GM12878 (cell line): ENCODE measurements around the gene WDR48. TPM values are rescaled to one million over a fixed set of nuclear protein-coding genes. Genes with fewer than 3 reads are reported as not detected.

ENCODE experiments used
- ATAC-seq: fragments of 200-7000 bp; cut with Tn5 transposase; 3 replicates; pipeline ENCODE4 v1.9.1; 2020; ENCODE audit warnings: mild to moderate bottlenecking, moderate library complexity
- BruUV-seq: library from RNA; stranded (reverse); fragments of 400-500 nt; replicated peaks from 2 replicates; lab custom pipeline; 2021; lab: Mats Ljungman, UMichigan
- CTCF ChIA-PET: fragments of 300-600 bp; sonication (Branson Sonifier 250); formaldehyde crosslinking; extraction: SDS; loops from one replicate; lab custom pipeline; 2021; ENCODE audit warnings: inconsistent platforms; lab: Yijun Ruan, JAX
- POLR2A ChIA-PET: fragments of 350-600 bp; formaldehyde crosslinking; extraction: SDS; loops from one replicate; lab custom pipeline; 2021; ENCODE audit warnings: inconsistent platforms; lab: Charles Lee
- RAD21 ChIA-PET: fragments of 300-600 bp; sonication (Branson Sonifier 250); formaldehyde crosslinking; loops from one replicate; lab custom pipeline; 2023; ENCODE audit warnings: antibody characterized with exemption; ENCODE audit not compliant: unreplicated experiment; lab: Charles Lee
- SMC1A ChIA-PET: fragments of 300-600 bp; sonication (Branson Sonifier 250); formaldehyde crosslinking; loops from one replicate; lab custom pipeline; 2023; ENCODE audit not compliant: unreplicated experiment, uncharacterized antibody; lab: Charles Lee
- DNase-seq: peaks from one replicate; pipeline ENCODE4 v3.0.0-alpha.2; 2011; ENCODE audit warnings: low read depth, low spot score
- FAIRE-seq: peaks from 3 replicates; lab custom pipeline; 2011; peaks lifted over from hg19 to GRCh38; lab: Jason Lieb, UNC
- H2AFZ ChIP-seq: 2 replicates; pipeline ENCODE4 v1.6.0; 2011; ENCODE audit warnings: low read depth, low read length, control low read depth; ENCODE audit not compliant: control insufficient read depth
- H3K27ac ChIP-seq: 2 replicates; pipeline ENCODE4 v1.5.1; 2011; ENCODE audit warnings: control low read depth; ENCODE audit not compliant: control insufficient read depth, insufficient read depth
- H3K27me3 ChIP-seq, 2 experiments: replicated peaks in 1 of 2; 2 replicates each; pipeline versions ENCODE4 v1.6.0 to v1.6.1; 2011; ENCODE audit warnings: low read length in 1 of 2; ENCODE audit not compliant: control insufficient read depth in 2 of 2, insufficient read depth in 2 of 2
- H3K36me3 ChIP-seq, 2 experiments: 2 replicates each; pipeline ENCODE4 v1.5.1; 2011; ENCODE audit warnings: low read length in 1 of 2; ENCODE audit not compliant: control insufficient read depth in 2 of 2, insufficient read depth in 2 of 2
- H3K4me1 ChIP-seq: 2 replicates; pipeline ENCODE4 v1.6.1; 2011; ENCODE audit warnings: mild to moderate bottlenecking, low read length, moderate library complexity, mixed read lengths; ENCODE audit not compliant: control insufficient read depth, insufficient read depth
- H3K4me2 ChIP-seq: 2 replicates; pipeline ENCODE4 v1.6.0; 2011; ENCODE audit warnings: control low read depth; ENCODE audit not compliant: control insufficient read depth, insufficient read depth
- H3K4me3 ChIP-seq: fragments of 200-600 bp; sonication (generic); 2 replicates; pipeline ENCODE4 v1.5.1; 2016
- H3K79me2 ChIP-seq: 2 replicates; pipeline ENCODE4 v1.6.0; 2011; ENCODE audit warnings: low read length; ENCODE audit not compliant: control insufficient read depth, insufficient read depth
- H3K9ac ChIP-seq: 2 replicates; pipeline ENCODE4 v1.8.0; 2011; ENCODE audit warnings: low read length, control low read depth, mixed read lengths; ENCODE audit not compliant: control insufficient read depth, insufficient read depth
- H3K9me3 ChIP-seq: replicated peaks from 3 replicates; pipeline ENCODE4 v1.5.1; 2011; ENCODE audit warnings: mild to moderate bottlenecking, low read length; ENCODE audit not compliant: control insufficient read depth, insufficient read depth
- H4K20me1 ChIP-seq: 2 replicates; pipeline ENCODE4 v1.6.0; 2011; ENCODE audit not compliant: control insufficient read depth, insufficient read depth
- CTCF ChIP-seq, 3 experiments: IDR thresholded peaks in 2 of 3; conservative IDR thresholded peaks in 1 of 3; 2 replicates each; pipeline ENCODE4 v1.5.1; 2011; ENCODE audit warnings: low read depth in 3 of 3, low read length in 3 of 3, mild to moderate bottlenecking in 3 of 3, control low read depth in 2 of 3, moderate library complexity in 2 of 3, inconsistent platforms in 1 of 3, mixed read lengths in 1 of 3; ENCODE audit not compliant: control insufficient read depth in 2 of 3, insufficient read depth in 1 of 3; ENCODE audit errors: extremely low read depth in 1 of 3
- NR2C2 ChIP-seq: IDR thresholded peaks from 2 replicates; pipeline ENCODE4 v1.6.1; 2011; ENCODE audit warnings: borderline replicate concordance, low read depth; ENCODE audit not compliant: control insufficient read depth, insufficient read length
- SIN3A ChIP-seq: IDR thresholded peaks from 2 replicates; pipeline ENCODE4 v1.6.1; 2012; ENCODE audit warnings: low read depth, low read length, improper control_type of control experiment
- SREBF1 ChIP-seq: IDR thresholded peaks from 2 replicates; pipeline ENCODE4 v1.6.1; 2012; ENCODE audit warnings: mild to moderate bottlenecking, low read length
- WGBS: methylation state at CpG from one replicate; pipeline ENCODE4 v1.1.6; 2016; ENCODE audit warnings: low lambda C conversion rate; ENCODE audit not compliant: insufficient replicate concordance, insufficient coverage; ENCODE audit errors: missing lambda C conversion rate; 5-methylcytosine and 5-hydroxymethylcytosine counted together
- in situ Hi-C: fragments of 300-500 bp; cut with MboI; formaldehyde crosslinking; loops from 9 replicates; pipeline ENCODE4 v1.14.3; 2018; ENCODE audit warnings: mixed read lengths
- intact Hi-C: fragments of 100-400 bp; cut with micrococcal nuclease; formaldehyde crosslinking; loops from one replicate; pipeline ENCODE4 v1.14.2; 2022; ENCODE audit not compliant: unreplicated experiment
- polyA plus RNA-seq, 11 experiments: library from polyadenylated mRNA; depleted of rRNA in 4 of 11; unstranded in 6 of 11; stranded (reverse) in 5 of 11; fragments of >200 nt; fragmentation: Nextera tagmentation in 4 of 11; fragmentation: Illumina TruSeq in 1 of 11; extraction: Ambion mirVana in 4 of 11; extraction: Trizol in 1 of 11; gene quantifications; 1 replicate in 1 of 11; 2 replicates in 10 of 11; pipeline versions ENCODE4 v1.2.1 to v1.2.3, GENCODE V29; 2011 to 2016; ENCODE audit warnings: inconsistent platforms in 2 of 11, missing spikeins in 2 of 11, low read depth in 1 of 11
- total RNA-seq, 4 experiments: library from RNA; depleted of rRNA in 3 of 4; stranded (reverse); fragments of >200 nt in 3 of 4; fragmentation: Illumina TruSeq in 1 of 4; extraction: Trizol in 1 of 4; gene quantifications; 2 replicates each; pipeline versions ENCODE4 v1.2.1 to v1.2.3, GENCODE V29; 2013 to 2021

Gene WDR48
- total and polyA plus RNA-seq, 10 of the 15 experiments (the other 5 are each of a cell fraction or from before 2014, with no cell fraction given) = 16.8 to 43.8 (median 29.0) TPM

DNA sequence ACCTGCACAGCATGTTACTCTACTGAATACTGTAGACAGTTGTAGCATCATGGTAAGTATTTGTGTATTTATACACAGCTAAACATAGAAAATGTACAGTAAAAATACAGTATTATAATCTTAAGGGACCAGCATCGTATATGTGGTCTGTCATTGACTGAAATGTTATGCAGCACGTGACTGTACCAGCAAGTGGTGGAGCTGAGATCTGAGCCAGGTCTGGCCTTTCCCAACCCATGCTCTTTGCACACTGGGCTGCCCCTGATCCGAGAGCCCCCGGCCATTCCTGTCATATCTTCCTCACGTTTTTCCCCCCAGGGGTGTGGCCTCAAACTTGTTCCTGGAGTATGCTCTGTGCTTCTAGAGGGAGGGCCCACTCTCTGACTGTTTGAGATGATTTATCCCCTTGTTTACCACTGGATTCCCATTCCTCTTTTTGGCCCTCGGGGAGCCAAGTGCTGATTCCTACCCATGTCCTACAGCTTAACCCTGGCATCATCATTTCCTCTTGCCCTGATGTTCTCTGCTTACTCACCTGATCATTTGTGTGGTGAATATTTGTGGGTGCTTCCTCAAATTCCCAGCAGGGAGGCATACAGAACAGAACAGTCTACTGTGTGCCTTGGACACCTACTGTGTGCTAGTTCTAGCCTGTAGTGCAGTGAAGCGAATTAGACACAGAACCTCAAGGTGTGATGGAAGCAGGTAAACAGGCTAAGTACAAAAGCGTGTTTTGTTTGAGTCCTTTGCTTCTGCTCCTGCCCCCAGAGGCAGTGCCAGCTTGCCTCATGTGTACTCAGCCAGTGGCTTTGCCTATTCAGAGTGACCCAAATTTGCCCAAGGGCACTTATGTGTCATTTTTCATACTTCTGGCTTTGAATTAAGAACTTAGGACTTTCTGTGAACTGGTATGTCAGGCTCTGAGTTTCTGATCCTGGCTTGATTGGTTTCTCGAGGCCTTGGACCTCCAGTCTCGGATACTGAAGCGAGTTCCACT, 80.6 kb downstream of the WDR48 start:
- no peak for FAIRE-seq
- no peaks in the 10 kb centered on the region for H3K27me3 ChIP-seq
- BruUV-seq = no TSS peak
- H4K20me1 ChIP-seq = no peaks in the 10 kb centered on the region
- in situ Hi-C loops = no loop called here
- H3K4me3 ChIP-seq = no peak overlapping the region
- ChIA-PET RAD21 (no interaction called here), CTCF (no interaction called here), POLR2A (no interaction called here), SMC1A (interaction anchor here (0.8 kb wide), 1 partner anchor 27 kb away, joined by 3 read pairs; no protein-coding TSS in a partner anchor)
- no peak overlapping the region for H2AFZ ChIP-seq
- ATAC-seq = no peak
- WGBS = 77% methylated on average over 11 of the region's 11 CpGs
- DNase-seq = no peak
- no peak overlapping the region for H3K27ac ChIP-seq
- peaks cover 4% of the 10 kb centered on the region for H3K4me1 ChIP-seq
- TF ChIP-seq SIN3A (no peak), NR2C2 (no peak), CTCF (IDR thresholded peaks at IDR 0.05 in 2 of 3, conservative IDR thresholded peaks at IDR 0.05 in 1 of 3; ENCODE audit: control insufficient read depth in 2 of 3, extremely low read depth in 1 of 3, insufficient read depth in 1 of 3, low read depth in 3 of 3, low read length in 3 of 3) (no peak), SREBF1 (no peak)
- no peaks in the 10 kb centered on the region for H3K79me2 ChIP-seq
- no peaks in the 10 kb centered on the region for H3K9me3 ChIP-seq
- no peaks in the 10 kb centered on the region; a peak in 1 of 4 replicates for H3K36me3 ChIP-seq
- H3K9ac ChIP-seq = no peak overlapping the region
- H3K4me2 ChIP-seq = no peak overlapping the region
- intact Hi-C loops = no loop called here
